Measurements from ENCODE around the gene ZIC5. TPM values are rescaled to one million over a fixed set of nuclear protein-coding genes. Genes with fewer than 3 reads are reported as not detected.
A peak's percentile ranks its signal among the peaks of the same experiment; 100 is the strongest.

Gene ZIC5
- total and polyA plus RNA-seq, 8 donors, result not detected

DNA sequence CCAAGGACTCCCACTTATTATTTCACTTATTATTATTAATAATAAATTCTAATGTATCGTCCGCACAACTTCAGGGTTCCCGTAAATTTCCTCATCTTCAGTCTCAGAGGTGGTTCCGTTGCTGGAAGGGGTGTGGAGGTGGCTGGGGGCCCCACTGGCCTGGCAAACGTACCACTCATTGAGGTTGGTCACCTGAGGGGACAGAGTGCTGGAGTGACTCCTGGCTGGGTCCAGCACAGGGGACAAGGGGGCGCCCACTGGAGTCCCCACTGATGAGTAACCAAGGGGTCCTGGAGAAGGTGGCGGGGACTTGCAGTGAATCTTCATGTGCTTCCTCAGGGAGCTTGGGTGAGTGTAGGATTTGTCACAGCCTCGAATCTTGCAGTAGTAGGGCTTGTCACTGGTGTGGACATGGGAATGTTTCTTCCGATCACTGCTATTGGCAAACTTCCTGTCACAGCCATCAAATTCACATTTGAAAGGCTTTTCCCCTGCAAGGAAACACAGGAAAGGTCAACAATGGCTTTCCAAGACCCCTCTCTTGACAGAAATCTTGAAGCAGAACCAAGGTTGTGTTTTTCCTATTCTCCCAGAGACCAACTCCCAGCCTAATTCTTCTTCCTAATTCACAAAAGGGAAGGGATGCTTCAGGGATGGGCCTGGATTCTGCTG, 6.1 kb downstream of the ZIC5 start:
- WGBS, 5 donors, result 74 to 79% (median 77%) methylated on average over 8 to 9 of the region's 9 CpGs
- no peak overlapping the region for H3K27ac ChIP-seq
- DNase-seq, result no peak
- peaks cover 23 to 26% (median 24%) of the 10 kb centered on the region in 4 donors for H3K4me1 ChIP-seq
- H3K36me3 ChIP-seq, result no peaks in the 10 kb centered on the region
- peaks cover 0 to 11% (median 0%) of the 10 kb centered on the region in 4 donors for H3K9me3 ChIP-seq
- H3K4me3 ChIP-seq, result no peak overlapping the region
- intact Hi-C loops (cut with DNase I; ENCODE audit: low total_unique reads), result no loop called here
- no peak for TF ChIP-seq POLR2A (IDR thresholded peaks at IDR 0.05)
- TF ChIP-seq POLR2AphosphoS5 (IDR thresholded peaks at IDR 0.05), result no peak
- TF ChIP-seq, protein P1, sequence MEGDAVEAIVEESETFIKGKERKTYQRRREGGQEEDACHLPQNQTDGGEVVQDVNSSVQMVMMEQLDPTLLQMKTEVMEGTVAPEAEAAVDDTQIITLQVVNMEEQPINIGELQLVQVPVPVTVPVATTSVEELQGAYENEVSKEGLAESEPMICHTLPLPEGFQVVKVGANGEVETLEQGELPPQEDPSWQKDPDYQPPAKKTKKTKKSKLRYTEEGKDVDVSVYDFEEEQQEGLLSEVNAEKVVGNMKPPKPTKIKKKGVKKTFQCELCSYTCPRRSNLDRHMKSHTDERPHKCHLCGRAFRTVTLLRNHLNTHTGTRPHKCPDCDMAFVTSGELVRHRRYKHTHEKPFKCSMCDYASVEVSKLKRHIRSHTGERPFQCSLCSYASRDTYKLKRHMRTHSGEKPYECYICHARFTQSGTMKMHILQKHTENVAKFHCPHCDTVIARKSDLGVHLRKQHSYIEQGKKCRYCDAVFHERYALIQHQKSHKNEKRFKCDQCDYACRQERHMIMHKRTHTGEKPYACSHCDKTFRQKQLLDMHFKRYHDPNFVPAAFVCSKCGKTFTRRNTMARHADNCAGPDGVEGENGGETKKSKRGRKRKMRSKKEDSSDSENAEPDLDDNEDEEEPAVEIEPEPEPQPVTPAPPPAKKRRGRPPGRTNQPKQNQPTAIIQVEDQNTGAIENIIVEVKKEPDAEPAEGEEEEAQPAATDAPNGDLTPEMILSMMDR (IDR thresholded peaks at IDR 0.05), result no peak
- no peak for TF ChIP-seq EP300 (IDR thresholded peaks at IDR 0.05)
- H3K27me3 ChIP-seq, result peaks cover 31 to 100% (median 83%) of the 10 kb centered on the region in 3 donors

DNA sequence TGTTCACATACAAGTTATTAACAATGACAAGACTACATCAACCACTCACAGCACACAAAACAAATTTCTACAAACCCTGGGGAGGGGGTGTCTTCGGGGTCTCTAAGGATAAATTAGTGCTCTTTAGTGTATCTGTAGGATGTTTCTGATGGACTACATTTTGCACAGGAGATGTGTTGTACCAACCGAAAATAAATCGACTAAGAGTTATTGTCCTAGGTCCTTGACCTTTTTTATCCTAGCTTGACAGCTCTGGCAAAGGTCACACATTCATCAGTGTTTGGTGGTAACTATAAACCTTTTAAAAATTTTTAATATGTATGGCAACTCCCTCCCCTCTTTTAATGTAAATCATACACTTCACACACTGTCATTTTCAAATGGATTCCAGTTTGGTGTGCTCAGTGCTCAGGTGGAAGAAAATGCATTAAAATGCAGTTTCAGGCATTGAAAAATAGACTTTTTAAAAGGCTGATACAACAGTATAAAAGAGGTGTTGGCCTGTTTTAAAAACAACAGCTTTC, 7.7 kb downstream of the ZIC5 start:
- H3K27ac ChIP-seq, result no peak overlapping the region
- H3K4me3 ChIP-seq, result no peak overlapping the region
- no peaks in the 10 kb centered on the region for H3K36me3 ChIP-seq
- H3K9me3 ChIP-seq, result peaks cover 0 to 9% (median 3%) of the 10 kb centered on the region in 4 donors
- peaks cover 35 to 100% (median 85%) of the 10 kb centered on the region in 3 donors for H3K27me3 ChIP-seq
- DNase-seq, result no peak
- 38 to 67% (median 41%) methylated on average over 3 of the region's 3 CpGs for WGBS, 5 donors
- H3K4me1 ChIP-seq, result peaks cover 17 to 27% (median 23%) of the 10 kb centered on the region in 4 donors
- TF ChIP-seq EP300 (IDR thresholded peaks at IDR 0.05) (no peak), POLR2AphosphoS5 (IDR thresholded peaks at IDR 0.05) (no peak), POLR2A (IDR thresholded peaks at IDR 0.05) (no peak)
- TF ChIP-seq, protein P1 (IDR thresholded peaks at IDR 0.05), result no peak
- intact Hi-C loops (cut with DNase I; ENCODE audit: low total_unique reads), result no loop called here

DNA sequence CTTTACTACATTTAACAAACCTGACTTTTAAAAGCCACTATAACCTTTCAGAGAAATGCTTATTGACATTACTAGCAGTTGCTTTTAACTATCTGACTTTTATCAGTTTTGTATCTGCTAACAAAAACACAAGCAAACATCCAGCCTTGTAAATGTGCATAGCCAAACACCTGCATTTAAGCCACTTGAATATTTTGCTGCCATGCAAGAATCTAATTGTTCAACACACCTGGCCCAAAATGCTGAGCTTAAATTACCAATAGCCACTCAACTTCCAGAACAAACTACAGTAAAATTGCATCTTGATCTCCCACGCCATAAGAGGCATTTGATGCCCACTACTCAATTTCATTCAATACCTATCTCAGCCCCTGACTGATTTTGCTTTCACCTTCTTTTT, 9.3 kb downstream of the ZIC5 start:
- Histone ChIP-seq H3K27ac (no peak overlapping the region), H3K4me3 (no peak overlapping the region), H3K27me3 (peaks cover 34 to 100% (median 85%) of the 10 kb centered on the region in 3 donors), H3K4me1 (peaks cover 10 to 24% (median 17%) of the 10 kb centered on the region in 4 donors), H3K36me3 (no peaks in the 10 kb centered on the region), H3K9me3 (peaks cover 0 to 18% (median 4%) of the 10 kb centered on the region in 4 donors)
- intact Hi-C loops (cut with DNase I; ENCODE audit: low total_unique reads), result no loop called here
- 41 to 67% (median 51%) methylated on average over 1 of the region's 1 CpG for WGBS, 5 donors
- DNase-seq, result no peak
- TF ChIP-seq POLR2A (IDR thresholded peaks at IDR 0.05) (no peak), POLR2AphosphoS5 (IDR thresholded peaks at IDR 0.05) (no peak)
- TF ChIP-seq, protein P1 (IDR thresholded peaks at IDR 0.05), result no peak

DNA sequence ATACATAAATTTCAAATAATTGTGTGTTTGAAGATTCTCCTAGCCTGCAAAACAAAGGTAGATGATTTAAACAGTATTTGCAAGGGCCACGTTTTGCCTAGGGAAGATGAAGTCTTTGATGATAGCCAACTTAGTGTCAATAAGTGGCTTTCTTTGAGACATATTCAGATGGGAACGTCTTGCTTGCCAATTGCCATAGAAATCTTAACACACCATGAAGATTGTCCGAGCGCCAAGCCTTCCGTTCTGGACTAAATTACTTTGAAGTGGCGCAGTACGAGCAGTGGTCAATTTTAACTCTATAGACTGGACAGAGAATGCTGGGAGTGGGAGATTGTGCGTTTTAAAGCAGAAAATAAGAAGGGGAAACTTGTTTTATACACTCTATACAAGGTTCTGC, 9.9 kb downstream of the ZIC5 start:
- H3K27me3 ChIP-seq, result peaks cover 40 to 100% (median 85%) of the 10 kb centered on the region in 3 donors
- intact Hi-C loops (cut with DNase I; ENCODE audit: low total_unique reads), result no loop called here
- H3K27ac ChIP-seq, result no peak overlapping the region
- H3K9me3 ChIP-seq, result peaks cover 0 to 18% (median 4%) of the 10 kb centered on the region in 4 donors
- H3K4me1 ChIP-seq, result peaks cover 16 to 30% (median 23%) of the 10 kb centered on the region in 4 donors
- DNase-seq, result peak in 1 of 2 donors; percentile 8
- no peaks in the 10 kb centered on the region for H3K36me3 ChIP-seq
- no peak for TF ChIP-seq POLR2A (IDR thresholded peaks at IDR 0.05)
- no peak for TF ChIP-seq EP300 (IDR thresholded peaks at IDR 0.05)
- TF ChIP-seq, protein P1 (IDR thresholded peaks at IDR 0.05), result no peak
- no peak for TF ChIP-seq POLR2AphosphoS5 (IDR thresholded peaks at IDR 0.05)
- H3K4me3 ChIP-seq, result no peak overlapping the region
- 48 to 62% (median 50%) methylated on average over 8 of the region's 8 CpGs for WGBS, 5 donors
